ENCODE measurements around the gene TRAPPC3. TPM values are rescaled to one million over a fixed set of nuclear protein-coding genes. Genes with fewer than 3 reads are reported as not detected.

TRAPPC3 gene
- total and polyA plus RNA-seq, 2 donors (not counting 1 experiment from before 2014, with no cell fraction given) = 40.5 to 42.1 TPM

DNA sequence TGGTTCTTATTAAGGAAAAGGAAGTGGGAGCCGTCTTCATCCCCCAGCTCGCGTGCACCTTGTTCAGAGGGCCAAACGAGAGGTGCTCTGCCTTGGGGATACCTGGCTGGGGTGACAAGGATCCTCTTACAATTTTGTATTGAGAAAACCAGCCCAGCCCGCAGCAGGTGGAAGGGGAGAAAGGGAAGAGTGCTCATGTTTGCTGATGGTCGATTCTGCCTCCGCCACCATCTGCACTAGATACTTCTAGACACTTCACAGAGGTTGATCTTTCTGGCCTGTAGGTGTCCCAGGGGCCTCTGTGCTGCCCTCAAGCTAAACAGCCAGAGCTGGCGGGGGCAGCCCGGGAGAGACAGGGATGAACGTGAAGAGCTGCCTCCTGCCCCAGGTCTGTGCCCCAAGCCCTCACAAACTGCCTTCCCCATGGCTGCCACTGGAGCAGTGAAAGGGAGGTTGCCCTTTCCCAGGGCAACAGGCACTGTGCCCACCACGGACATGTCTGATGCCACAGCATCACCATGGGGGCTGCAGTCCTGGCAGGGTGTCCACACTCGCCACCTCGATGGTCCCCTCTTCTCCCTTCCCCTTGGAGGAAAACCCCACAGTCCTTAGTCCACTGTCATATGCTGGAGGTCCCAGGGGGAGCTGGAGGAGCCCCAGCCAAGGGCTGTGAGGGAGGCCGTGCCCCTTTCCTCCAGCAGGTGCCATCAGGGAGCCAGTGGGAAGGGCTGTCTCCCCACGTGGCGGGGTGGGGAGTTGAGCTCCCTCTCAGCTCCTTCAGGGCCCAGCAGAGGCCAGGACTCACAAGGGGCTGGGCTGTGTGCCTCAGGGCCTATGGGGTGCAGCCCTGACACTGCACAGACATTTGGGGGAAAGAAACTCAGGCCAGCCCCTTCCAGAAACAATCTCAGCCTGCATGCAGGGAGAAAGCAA, 52.5 kb downstream of the TRAPPC3 start:
- 69% methylated on average over 10 of the region's 16 CpGs for WGBS (ENCODE audit: insufficient coverage)
- no peak overlapping the region for H3K27ac Mint-ChIP-seq
- ChIA-PET CTCF (interaction anchor here (0.8 to 7.4 kb wide), 7 partner anchors 35 to 325 kb away, joined by 3 to 56 read pairs (median 4); partner anchors contain the start of gene TRAPPC3), POLR2A (no interaction called here)
- Histone ChIP-seq H3K27ac (ENCODE audit: low read length in 2 of 2) (no peak overlapping the region), H3K4me3 (ENCODE audit: control extremely low read depth in 1 of 5, extremely low read depth in 1 of 5, insufficient read depth in 1 of 5, low read depth in 2 of 5, low read length in 4 of 5) (no peak overlapping the region), H3K4me1 (ENCODE audit: control insufficient read depth in 2 of 2, insufficient read depth in 2 of 2, low read length in 2 of 2) (peaks cover 0 to 7% of the 10 kb centered on the region in 2 donors), H3K4me2 (replicated peaks; ENCODE audit: low read depth, low read length, poor library complexity, severe bottlenecking) (no peak overlapping the region), H3K36me3 (replicated peaks in 1 of 2; ENCODE audit: control extremely low read depth in 1 of 2, control insufficient read depth in 1 of 2, extremely low read depth in 1 of 2, insufficient read depth in 2 of 2, low read length in 1 of 2) (peaks cover 0 to 45% of the 10 kb centered on the region in 2 experiments), H3K27me3 (replicated peaks in 1 of 4; ENCODE audit: control extremely low read depth in 1 of 4, control insufficient read depth in 3 of 4, insufficient read depth in 4 of 4, low read length in 3 of 4) (no peaks in the 10 kb centered on the region), H3K79me2 (ENCODE audit: control insufficient read depth, insufficient read depth, low read length) (peaks cover 9% of the 10 kb centered on the region), H3K9me3 (ENCODE audit: control extremely low read depth in 1 of 3, control insufficient read depth in 2 of 3, insufficient read depth in 1 of 3, low read length in 2 of 3) (no peaks in the 10 kb centered on the region), H4K20me1 (ENCODE audit: control insufficient read depth, insufficient read depth, low read length, poor library complexity, severe bottlenecking) (no peaks in the 10 kb centered on the region), H2AFZ (ENCODE audit: insufficient read depth, low read depth, low read length, poor library complexity, severe bottlenecking) (no peak overlapping the region), H3K9ac (ENCODE audit: low read length) (no peak overlapping the region)
- H3K4me1 Mint-ChIP-seq = peaks cover 5% of the 10 kb centered on the region
- H3K9me3 Mint-ChIP-seq (ENCODE audit: insufficient read depth) = no peaks in the 10 kb centered on the region
- intact Hi-C loops (cut with micrococcal nuclease) = loop anchor here (5.0 kb wide), 1 partner anchor 1336 kb away; no protein-coding TSS in a partner anchor
- TF ChIP-seq EZH2 (IDR thresholded peaks at IDR 0.05; ENCODE audit: borderline replicate concordance, insufficient read depth, low read depth, low read length, poor library complexity, severe bottlenecking) = no peak
- TF ChIP-seq, protein P1, sequence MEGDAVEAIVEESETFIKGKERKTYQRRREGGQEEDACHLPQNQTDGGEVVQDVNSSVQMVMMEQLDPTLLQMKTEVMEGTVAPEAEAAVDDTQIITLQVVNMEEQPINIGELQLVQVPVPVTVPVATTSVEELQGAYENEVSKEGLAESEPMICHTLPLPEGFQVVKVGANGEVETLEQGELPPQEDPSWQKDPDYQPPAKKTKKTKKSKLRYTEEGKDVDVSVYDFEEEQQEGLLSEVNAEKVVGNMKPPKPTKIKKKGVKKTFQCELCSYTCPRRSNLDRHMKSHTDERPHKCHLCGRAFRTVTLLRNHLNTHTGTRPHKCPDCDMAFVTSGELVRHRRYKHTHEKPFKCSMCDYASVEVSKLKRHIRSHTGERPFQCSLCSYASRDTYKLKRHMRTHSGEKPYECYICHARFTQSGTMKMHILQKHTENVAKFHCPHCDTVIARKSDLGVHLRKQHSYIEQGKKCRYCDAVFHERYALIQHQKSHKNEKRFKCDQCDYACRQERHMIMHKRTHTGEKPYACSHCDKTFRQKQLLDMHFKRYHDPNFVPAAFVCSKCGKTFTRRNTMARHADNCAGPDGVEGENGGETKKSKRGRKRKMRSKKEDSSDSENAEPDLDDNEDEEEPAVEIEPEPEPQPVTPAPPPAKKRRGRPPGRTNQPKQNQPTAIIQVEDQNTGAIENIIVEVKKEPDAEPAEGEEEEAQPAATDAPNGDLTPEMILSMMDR (IDR thresholded peaks at IDR 0.05) = no peak
- DNase-seq = no peak
- no peak for ATAC-seq (ENCODE audit: low read depth)
- H3K27me3 Mint-ChIP-seq = no peaks in the 10 kb centered on the region
- no peak overlapping the region for H3K4me3 Mint-ChIP-seq
